HEK293 (cell line): ENCODE results near the gene CFAP97D2.

Experiments
- TRIM28 ChIP-seq: IDR thresholded peaks from 2 replicates; pipeline ENCODE4 v1.6.1; 2011; ENCODE audit warnings: low read length, control low read depth, borderline replicate concordance
- ZNF10 ChIP-seq: fragments of 450-650 bp; formaldehyde crosslinking; IDR thresholded peaks from 2 replicates; pipeline ENCODE4 v1.5.1; 2017; ENCODE audit warnings: missing biosample characterization, missing genetic modification characterization

DNA sequence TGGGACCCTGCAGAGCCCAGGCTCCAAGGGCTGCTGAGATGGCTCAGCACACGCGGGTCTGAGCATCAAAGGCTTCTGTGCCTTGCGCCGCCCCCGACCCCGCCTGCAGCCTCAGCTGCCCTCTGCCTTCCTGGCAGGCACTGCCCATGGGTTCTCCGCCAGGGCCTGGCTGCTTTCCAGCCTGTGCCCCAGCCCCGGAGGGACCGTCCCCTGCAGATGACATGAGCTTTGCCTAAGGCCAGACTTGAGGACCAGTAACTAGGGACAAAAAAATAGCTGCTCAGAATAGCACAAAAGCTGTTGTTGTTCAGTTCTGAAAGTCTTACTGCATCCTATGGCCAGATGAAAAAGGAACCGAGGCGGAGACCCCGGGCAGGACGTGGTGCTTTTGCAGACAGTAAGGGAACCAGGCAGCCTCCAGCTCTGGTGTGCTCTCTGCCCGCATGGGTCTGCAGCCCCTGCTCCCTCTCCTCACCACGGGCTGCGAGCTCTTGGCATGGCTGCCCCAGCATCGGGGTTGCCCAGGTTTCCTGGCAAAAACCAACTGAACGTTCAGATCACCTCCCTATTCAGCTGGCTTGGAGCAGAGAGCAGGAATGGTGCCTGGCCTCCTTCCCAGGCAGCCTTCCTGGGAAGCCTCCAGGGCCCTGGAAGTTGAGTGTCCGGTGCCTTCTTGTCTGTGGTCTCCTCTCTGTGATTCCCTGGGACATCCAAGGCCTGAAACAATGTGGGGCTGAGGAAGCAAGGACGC is 12.5 kb upstream of the CFAP97D2 start:
- TF ChIP-seq ZNF10 (tag by site-specific recombination) (no peak), TRIM28 (no peak)
